ENCODE results near the gene ADAMTS1. TPM values are rescaled to one million over a fixed set of nuclear protein-coding genes. Genes with fewer than 3 reads are reported as not detected.
A peak's percentile ranks its signal among the peaks of the same experiment; 100 is the strongest.

ADAMTS1 gene
- total RNA-seq, 2 donors from 2014 or later = 310 to 357 TPM

- no peaks in the 10 kb centered on the region for H3K9me3 ChIP-seq
- peak overlapping the region in 1 of 2 donors; percentile 55 for H3K27ac ChIP-seq
- ATAC-seq (ENCODE audit: insufficient number of reproducible peaks, low FRiP score, low read depth) (no peak), DNase-seq (ENCODE audit: low spot score) (no peak)
- no peaks in the 10 kb centered on the region for H3K36me3 ChIP-seq
- TF ChIP-seq, protein P1, sequence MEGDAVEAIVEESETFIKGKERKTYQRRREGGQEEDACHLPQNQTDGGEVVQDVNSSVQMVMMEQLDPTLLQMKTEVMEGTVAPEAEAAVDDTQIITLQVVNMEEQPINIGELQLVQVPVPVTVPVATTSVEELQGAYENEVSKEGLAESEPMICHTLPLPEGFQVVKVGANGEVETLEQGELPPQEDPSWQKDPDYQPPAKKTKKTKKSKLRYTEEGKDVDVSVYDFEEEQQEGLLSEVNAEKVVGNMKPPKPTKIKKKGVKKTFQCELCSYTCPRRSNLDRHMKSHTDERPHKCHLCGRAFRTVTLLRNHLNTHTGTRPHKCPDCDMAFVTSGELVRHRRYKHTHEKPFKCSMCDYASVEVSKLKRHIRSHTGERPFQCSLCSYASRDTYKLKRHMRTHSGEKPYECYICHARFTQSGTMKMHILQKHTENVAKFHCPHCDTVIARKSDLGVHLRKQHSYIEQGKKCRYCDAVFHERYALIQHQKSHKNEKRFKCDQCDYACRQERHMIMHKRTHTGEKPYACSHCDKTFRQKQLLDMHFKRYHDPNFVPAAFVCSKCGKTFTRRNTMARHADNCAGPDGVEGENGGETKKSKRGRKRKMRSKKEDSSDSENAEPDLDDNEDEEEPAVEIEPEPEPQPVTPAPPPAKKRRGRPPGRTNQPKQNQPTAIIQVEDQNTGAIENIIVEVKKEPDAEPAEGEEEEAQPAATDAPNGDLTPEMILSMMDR (IDR thresholded peaks at IDR 0.05) = no peak
- H3K27me3 ChIP-seq (replicated peaks; ENCODE audit: insufficient read depth) = no peaks in the 10 kb centered on the region
- H3K4me3 ChIP-seq = no peak overlapping the region
- peaks cover 4 to 39% of the 10 kb centered on the region in 2 donors for H3K4me1 ChIP-seq (ENCODE audit: control insufficient read depth in 1 of 2, low read depth in 2 of 2)
Measured at GRCh38 chr21:26795412-26795805, 49.8 kb downstream of the ADAMTS1 start.

DNA sequence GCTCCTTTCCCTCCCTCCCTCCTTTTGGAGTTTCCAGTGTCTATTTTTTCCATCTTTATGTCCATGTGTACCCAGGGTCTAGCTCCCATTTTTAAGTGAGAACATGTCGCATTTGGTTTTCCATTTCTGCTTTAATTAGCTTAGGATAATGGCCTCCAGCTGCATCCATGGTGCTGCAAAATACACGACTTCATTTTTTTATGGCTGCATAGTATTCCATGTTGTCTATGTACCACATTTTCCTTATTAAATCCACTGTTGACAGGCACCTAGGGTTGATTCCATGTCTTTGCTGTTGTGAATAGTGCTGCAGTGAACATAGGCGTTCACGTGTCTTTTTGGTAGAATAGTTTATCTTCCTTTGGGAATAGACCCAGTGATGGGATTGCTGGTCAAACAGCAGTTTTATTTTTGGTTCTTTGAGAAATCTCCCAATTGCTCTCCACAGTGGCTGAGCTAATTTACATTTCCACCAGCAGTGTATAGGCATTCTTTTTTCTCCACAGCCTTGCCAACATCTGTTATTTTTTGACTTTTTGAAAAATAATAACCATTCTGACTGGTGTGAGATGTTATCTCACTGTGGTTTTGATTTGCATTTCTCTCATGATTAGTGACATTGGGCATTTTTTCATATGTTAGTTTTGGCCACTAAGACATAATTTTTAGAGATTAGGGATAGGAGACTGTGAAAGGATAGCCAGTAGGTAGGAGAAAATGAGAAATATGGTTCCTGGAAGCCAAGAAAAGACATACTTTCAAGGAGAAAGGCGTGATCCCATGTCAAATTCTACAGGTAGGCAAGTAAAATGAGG, 50.4 kb downstream of the ADAMTS1 start:
- Histone ChIP-seq H3K4me3 (no peak overlapping the region), H3K4me1 (ENCODE audit: control insufficient read depth in 1 of 2, low read depth in 2 of 2) (peaks cover 3 to 40% of the 10 kb centered on the region in 2 donors), H3K27ac (peak overlapping the region in 1 of 2 donors; percentile 55), H3K9me3 (no peaks in the 10 kb centered on the region), H3K27me3 (replicated peaks; ENCODE audit: insufficient read depth) (no peaks in the 10 kb centered on the region), H3K36me3 (no peaks in the 10 kb centered on the region)
- no peak for DNase-seq (ENCODE audit: low spot score)
- TF ChIP-seq, protein P1 (IDR thresholded peaks at IDR 0.05) = no peak
- no peak for ATAC-seq (ENCODE audit: insufficient number of reproducible peaks, low FRiP score, low read depth)

DNA sequence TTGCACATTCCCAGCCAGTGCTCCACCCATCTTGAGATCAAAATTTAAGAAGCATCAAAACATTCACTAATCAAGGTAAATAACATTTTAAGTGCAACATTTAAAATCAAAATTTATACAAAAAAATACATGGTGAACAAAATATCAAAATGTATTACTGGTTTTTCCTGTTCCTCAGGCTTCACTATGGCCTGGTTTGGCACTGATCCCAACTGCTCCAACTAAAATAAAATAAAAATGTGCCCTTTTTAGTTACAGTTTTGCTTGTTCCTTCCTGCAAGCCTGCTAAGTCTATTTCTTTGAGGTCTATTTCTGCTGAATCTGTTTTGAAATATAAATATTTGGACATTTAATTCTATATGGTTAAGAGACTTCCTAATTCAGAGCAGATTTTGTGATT, 54.9 kb downstream of the ADAMTS1 start:
- no peak for DNase-seq (ENCODE audit: low spot score)
- ATAC-seq (ENCODE audit: insufficient number of reproducible peaks, low FRiP score, low read depth) = no peak
- Histone ChIP-seq H3K4me1 (ENCODE audit: control insufficient read depth in 1 of 2, low read depth in 2 of 2) (peaks cover 16 to 42% of the 10 kb centered on the region in 2 donors), H3K36me3 (no peaks in the 10 kb centered on the region), H3K4me3 (no peak overlapping the region), H3K27ac (peak overlapping the region; percentile 43 to 82), H3K27me3 (replicated peaks; ENCODE audit: insufficient read depth) (no peaks in the 10 kb centered on the region), H3K9me3 (no peaks in the 10 kb centered on the region)
- TF ChIP-seq, protein P1 (IDR thresholded peaks at IDR 0.05) = no peak

- DNase-seq (ENCODE audit: low spot score) (peak; percentile 34), ATAC-seq (ENCODE audit: insufficient number of reproducible peaks, low FRiP score, low read depth) (peak; percentile 74)
- H3K27me3 ChIP-seq (replicated peaks; ENCODE audit: insufficient read depth) = no peaks in the 10 kb centered on the region
- peak overlapping the region; percentile 1 for H3K4me3 ChIP-seq
- H3K4me1 ChIP-seq (ENCODE audit: control insufficient read depth in 1 of 2, low read depth in 2 of 2) = peaks cover 29 to 53% of the 10 kb centered on the region in 2 donors
- no peaks in the 10 kb centered on the region for H3K36me3 ChIP-seq
- no peaks in the 10 kb centered on the region for H3K9me3 ChIP-seq
- H3K27ac ChIP-seq = peak overlapping the region; percentile 43 to 82
- TF ChIP-seq, protein P1 (IDR thresholded peaks at IDR 0.05) = no peak
Measured at GRCh38 chr21:26788790-26789189, 56.4 kb downstream of the ADAMTS1 start.

Other genes with a start within 250 kb of the ADAMTS1 start
- gene ADAMTS5, start 121.7 kb upstream of the ADAMTS1 start, total RNA-seq = 1 to 10 TPM; 5.8 TPM